ENCODE data around the gene RECQL5. TPM values are rescaled to one million over a fixed set of nuclear protein-coding genes. Genes with fewer than 3 reads are reported as not detected.

Gene RECQL5
- total RNA-seq, 4 donors from 2014 or later = 41.9 to 91.8 (median 70.1) TPM

DNA sequence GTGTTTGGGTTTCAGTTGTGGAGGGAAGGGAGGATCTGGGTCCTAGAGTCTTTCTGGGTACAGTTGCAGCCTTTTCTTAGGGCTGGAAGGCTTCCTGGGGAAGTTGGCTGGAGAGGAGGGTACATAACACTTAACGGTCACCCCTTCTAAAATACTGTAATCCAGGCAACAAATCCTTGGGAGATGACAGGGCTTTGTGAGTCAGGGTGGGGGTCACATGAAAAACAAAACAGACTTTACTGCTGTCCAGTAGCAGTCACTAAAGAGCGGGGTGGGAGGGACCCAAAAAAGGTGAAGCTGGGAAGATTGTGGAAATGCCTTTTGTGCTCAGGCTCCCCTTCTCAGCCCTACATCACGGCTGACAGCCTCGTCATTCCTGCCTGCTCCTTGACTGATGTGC is 6.5 kb upstream of the RECQL5 start:
- no peaks in the 10 kb centered on the region for H3K27me3 ChIP-seq
- no peak for DNase-seq
- no peak overlapping the region for H3K4me3 ChIP-seq (replicated peaks in 1 of 3)
- peaks cover 30 to 46% of the 10 kb centered on the region in 2 donors for H3K36me3 ChIP-seq
- TF ChIP-seq, protein P1, sequence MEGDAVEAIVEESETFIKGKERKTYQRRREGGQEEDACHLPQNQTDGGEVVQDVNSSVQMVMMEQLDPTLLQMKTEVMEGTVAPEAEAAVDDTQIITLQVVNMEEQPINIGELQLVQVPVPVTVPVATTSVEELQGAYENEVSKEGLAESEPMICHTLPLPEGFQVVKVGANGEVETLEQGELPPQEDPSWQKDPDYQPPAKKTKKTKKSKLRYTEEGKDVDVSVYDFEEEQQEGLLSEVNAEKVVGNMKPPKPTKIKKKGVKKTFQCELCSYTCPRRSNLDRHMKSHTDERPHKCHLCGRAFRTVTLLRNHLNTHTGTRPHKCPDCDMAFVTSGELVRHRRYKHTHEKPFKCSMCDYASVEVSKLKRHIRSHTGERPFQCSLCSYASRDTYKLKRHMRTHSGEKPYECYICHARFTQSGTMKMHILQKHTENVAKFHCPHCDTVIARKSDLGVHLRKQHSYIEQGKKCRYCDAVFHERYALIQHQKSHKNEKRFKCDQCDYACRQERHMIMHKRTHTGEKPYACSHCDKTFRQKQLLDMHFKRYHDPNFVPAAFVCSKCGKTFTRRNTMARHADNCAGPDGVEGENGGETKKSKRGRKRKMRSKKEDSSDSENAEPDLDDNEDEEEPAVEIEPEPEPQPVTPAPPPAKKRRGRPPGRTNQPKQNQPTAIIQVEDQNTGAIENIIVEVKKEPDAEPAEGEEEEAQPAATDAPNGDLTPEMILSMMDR (IDR thresholded peaks at IDR 0.05) = no peak
- no peak for TF ChIP-seq POLR2A (IDR thresholded peaks at IDR 0.05)
- WGBS, 2 donors = 92 to 95% methylated on average over 4 of the region's 4 CpGs
- H3K4me1 ChIP-seq = peaks cover 0 to 5% of the 10 kb centered on the region in 2 donors
- H3K27ac ChIP-seq = no peak overlapping the region
- intact Hi-C loops (cut with DNase I) = no loop called here
- H3K9me3 ChIP-seq = no peaks in the 10 kb centered on the region

DNA sequence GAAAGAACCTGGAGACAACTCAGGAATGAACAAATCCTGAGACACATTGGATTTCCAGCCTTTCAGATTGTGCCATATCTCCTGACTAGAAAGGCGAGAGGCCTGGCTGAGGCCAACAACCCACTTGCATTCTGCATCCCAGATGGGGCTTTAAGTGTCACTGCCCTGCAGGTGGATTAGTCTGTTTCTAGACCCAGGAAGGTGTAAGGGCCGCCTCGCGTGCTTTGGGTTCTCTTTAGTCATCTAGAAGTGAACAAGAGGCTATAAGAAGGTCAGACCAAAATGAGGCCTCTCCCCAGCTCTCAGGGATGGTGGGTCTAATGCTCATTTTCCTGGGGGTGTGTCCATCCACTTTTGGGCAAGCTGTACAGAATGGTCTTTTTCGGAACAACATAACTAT is 5.1 kb upstream of the RECQL5 start:
- Histone ChIP-seq H3K4me3 (replicated peaks in 1 of 3) (no peak overlapping the region), H3K4me1 (peaks cover 7 to 12% of the 10 kb centered on the region in 2 donors), H3K27me3 (no peaks in the 10 kb centered on the region), H3K9me3 (no peaks in the 10 kb centered on the region), H3K27ac (no peak overlapping the region), H3K36me3 (peaks cover 30 to 46% of the 10 kb centered on the region in 2 donors)
- TF ChIP-seq, protein P1 (IDR thresholded peaks at IDR 0.05) = no peak
- no peak for TF ChIP-seq POLR2A (IDR thresholded peaks at IDR 0.05)
- WGBS, 2 donors = 92% methylated on average over 5 of the region's 5 CpGs
- DNase-seq = no peak
- intact Hi-C loops (cut with DNase I) = no loop called here

DNA sequence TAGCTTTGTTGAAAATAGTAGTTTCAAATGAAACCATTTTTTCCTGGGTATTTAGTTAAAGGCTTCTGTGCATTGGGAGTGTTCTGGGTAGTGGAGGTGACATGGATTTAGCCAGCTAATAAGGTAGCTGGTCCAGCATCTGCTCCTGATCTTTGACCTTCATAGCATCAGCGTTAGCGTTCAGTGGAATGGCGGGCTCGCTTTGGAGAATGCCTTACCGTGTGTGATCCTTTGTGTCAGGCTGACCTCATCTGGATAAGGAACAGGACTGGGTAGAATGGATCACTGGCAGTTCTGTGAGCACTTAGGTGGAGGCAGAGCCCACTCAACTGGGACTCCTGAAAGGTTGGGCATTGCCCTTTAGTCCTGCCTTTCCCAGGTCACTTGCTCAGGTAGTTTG is 3.9 kb upstream of the RECQL5 start:
- H3K27ac ChIP-seq = no peak overlapping the region
- H3K27me3 ChIP-seq = no peaks in the 10 kb centered on the region
- no peak overlapping the region for H3K4me3 ChIP-seq (replicated peaks in 1 of 3)
- intact Hi-C loops (cut with DNase I) = no loop called here
- H3K9me3 ChIP-seq = no peaks in the 10 kb centered on the region
- WGBS, 2 donors = 80 to 89% methylated on average over 5 of the region's 5 CpGs
- H3K36me3 ChIP-seq = peaks cover 30 to 46% of the 10 kb centered on the region in 2 donors
- peaks cover 16 to 19% of the 10 kb centered on the region in 2 donors for H3K4me1 ChIP-seq
- TF ChIP-seq POLR2A (IDR thresholded peaks at IDR 0.05) = no peak
- TF ChIP-seq, protein P1 (IDR thresholded peaks at IDR 0.05) = no peak
- DNase-seq = no peak

DNA sequence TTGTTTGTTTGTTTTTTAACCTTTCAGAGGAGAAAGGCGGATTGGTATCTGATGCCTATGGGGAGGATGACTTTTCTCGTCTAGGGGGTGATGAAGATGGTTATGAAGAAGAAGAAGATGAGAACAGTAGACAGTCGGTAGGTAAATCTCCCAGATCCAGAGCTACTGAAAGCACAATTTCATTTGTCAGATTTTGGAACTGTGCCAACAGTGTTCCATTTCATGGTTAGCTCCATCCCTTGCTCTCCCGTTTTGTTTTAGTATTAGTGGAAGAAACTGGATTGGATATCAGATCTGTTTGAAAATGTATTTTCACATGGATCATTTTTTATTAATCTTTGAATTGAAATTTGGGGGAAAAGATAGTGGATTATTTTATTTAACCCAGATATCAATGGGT is 1.5 kb upstream of the RECQL5 start:
- no peak for TF ChIP-seq POLR2A (IDR thresholded peaks at IDR 0.05)
- TF ChIP-seq, protein P1 (IDR thresholded peaks at IDR 0.05) = no peak
- no peak overlapping the region for H3K4me3 ChIP-seq (replicated peaks in 1 of 3)
- WGBS, 2 donors = 77 to 83% methylated on average over 4 of the region's 4 CpGs
- H3K27me3 ChIP-seq = no peaks in the 10 kb centered on the region
- H3K9me3 ChIP-seq = no peaks in the 10 kb centered on the region
- intact Hi-C loops (cut with DNase I) = loop anchor here (10.0 kb wide), 1 partner anchor 176 kb away; the partner anchor contains the start of gene UNC13D
- H3K27ac ChIP-seq = no peak overlapping the region
- peaks cover 26 to 37% of the 10 kb centered on the region in 2 donors for H3K36me3 ChIP-seq
- DNase-seq = no peak
- H3K4me1 ChIP-seq = peaks cover 16 to 17% of the 10 kb centered on the region in 2 donors

DNA sequence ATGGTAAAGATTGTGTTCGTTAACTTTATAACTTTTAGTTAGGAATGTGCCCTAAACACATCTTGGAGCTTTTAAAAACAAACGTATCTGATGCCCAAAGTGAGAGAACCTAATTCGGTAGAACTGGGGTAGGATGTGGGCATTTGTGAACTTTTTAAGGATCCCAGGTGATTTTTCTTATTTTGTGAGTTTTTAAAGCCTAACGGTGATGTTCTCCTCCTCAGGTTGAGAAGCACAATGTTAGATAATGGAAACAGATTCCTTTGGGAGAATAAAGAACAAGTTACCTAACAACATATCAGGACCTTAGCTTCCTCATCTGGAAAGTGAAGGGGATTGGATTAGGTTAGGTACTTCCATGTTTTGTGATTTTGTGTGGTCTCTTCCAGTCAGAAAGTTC is 871 bp upstream of the RECQL5 start:
- H3K9me3 ChIP-seq = no peaks in the 10 kb centered on the region
- peak overlapping the region; percentile 69 to 88 (median 79) for H3K4me3 ChIP-seq (replicated peaks in 1 of 3)
- WGBS, 2 donors = 4 to 9% methylated on average over 4 of the region's 4 CpGs
- intact Hi-C loops (cut with DNase I) = loop anchor here (10.0 kb wide), 1 partner anchor 177 kb away; the partner anchor contains the start of gene UNC13D
- peaks cover 16 to 17% of the 10 kb centered on the region in 2 donors for H3K4me1 ChIP-seq
- peak overlapping the region in 2 of 3 donors; percentile 65 to 80 for H3K27ac ChIP-seq
- TF ChIP-seq, protein P1 (IDR thresholded peaks at IDR 0.05) = no peak
- TF ChIP-seq POLR2A (IDR thresholded peaks at IDR 0.05) = no peak
- DNase-seq = no peak
- no peaks in the 10 kb centered on the region for H3K27me3 ChIP-seq
- H3K36me3 ChIP-seq = peaks cover 23 to 31% of the 10 kb centered on the region in 2 donors

Data from thyroid gland (tissue), 4 donors.